ENCODE data around the gene OR8A1.
"Not testable (repeated sequence)": the region's sequence is repeated elsewhere in the genome, so short reads cannot be mapped to it uniquely, and the experiment has no call there.

The OR8A1 gene

GRCh38 chr11:124595302-124595701 is 25.5 kb downstream of the OR8A1 start:
- no peak for DNase-seq (ENCODE audit: low spot score)

GRCh38 chr11:124597626-124598025 is 27.8 kb downstream of the OR8A1 start:
- DNase-seq (ENCODE audit: low spot score), result no peak

GRCh38 chr11:124600621-124601320 is 31.0 kb downstream of the OR8A1 start:
- no peak for DNase-seq (ENCODE audit: low spot score)

- DNase-seq (ENCODE audit: low spot score), result no peak
These were observed 32.4 kb downstream of the OR8A1 start for GRCh38 chr11:124602193-124602592.

- DNase-seq (ENCODE audit: low spot score), result not testable (repeated sequence)
These were observed 32.9 kb downstream of the OR8A1 start for GRCh38 chr11:124602723-124603122.

GRCh38 chr11:124605719-124606118 is 35.9 kb downstream of the OR8A1 start:
- DNase-seq (ENCODE audit: low spot score), result no peak

GRCh38 chr11:124608147-124608546 is 38.4 kb downstream of the OR8A1 start:
- no peak for DNase-seq (ENCODE audit: low spot score)

GRCh38 chr11:124610295-124610694 is 40.5 kb downstream of the OR8A1 start:
- no peak for DNase-seq (ENCODE audit: low spot score)

- no peak for DNase-seq (ENCODE audit: low spot score)
These were observed 41.3 kb downstream of the OR8A1 start, which contains the start of gene PANX3 for GRCh38 chr11:124611064-124611463. Gene PANX3, plus strand, starts transcription at chr11:124611428. Its CDS starts 129 bp downstream, at chr11:124611557.

GRCh38 chr11:124612045-124612444 is 42.2 kb downstream of the OR8A1 start:
- DNase-seq (ENCODE audit: low spot score), result no peak

- DNase-seq (ENCODE audit: low spot score), result no peak
These were observed 42.9 kb downstream of the OR8A1 start for GRCh38 chr11:124612567-124613246.

GRCh38 chr11:124618863-124619262 is 49.1 kb downstream of the OR8A1 start:
- DNase-seq (ENCODE audit: low spot score), result no peak

All from COLO829 (cell line).